NCI-H2196 treated with DMSO at 0.1 percent for 48 hours (cell line): ENCODE measurements around the gene TPM1.
"Not testable (repeated sequence)": the region's sequence is repeated elsewhere in the genome, so short reads cannot be mapped to it uniquely, and the experiment has no call there.

Experiments
- DNase-seq: peaks from one replicate; lab custom pipeline; 2025; ENCODE audit not compliant: unreplicated experiment; lab: John Stamatoyannopoulos, UW

TPM1 gene

GRCh38 chr15:63041974-63042876 is at the start of gene TPM1:
TSS of gene TPM1 (plus strand) at chr15:63042747. CDS start at chr15:63042830, 83 bp downstream.
- DNase-seq: no peak

- DNase-seq: no peak
Measured at GRCh38 chr15:62993066-62993465, 49.5 kb upstream of the TPM1 start.

DNA sequence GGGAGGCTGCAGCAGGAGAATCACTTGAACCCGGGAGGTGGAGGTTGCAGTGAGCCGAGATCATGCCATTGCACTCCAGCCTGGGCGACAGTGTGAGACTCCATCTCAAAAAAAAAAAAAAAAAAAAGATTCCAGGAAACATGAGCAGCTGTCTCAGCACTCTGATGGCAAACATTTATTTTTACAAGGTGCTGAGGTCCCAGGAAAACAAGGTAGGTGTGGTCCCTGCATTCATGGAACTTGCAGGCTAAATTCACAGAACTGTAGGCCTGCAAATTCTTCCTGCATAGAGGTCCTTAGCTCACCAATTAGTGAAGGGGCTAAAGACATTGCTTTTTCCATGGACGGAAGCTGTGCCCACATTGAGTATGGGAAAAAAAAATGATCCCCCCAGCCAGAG is 48.9 kb upstream of the TPM1 start:
- DNase-seq: not testable (repeated sequence)

GRCh38 chr15:62994439-62994838 is 48.1 kb upstream of the TPM1 start:
- no peak for DNase-seq

- no peak for DNase-seq
Measured at GRCh38 chr15:62994975-62995681, 47.4 kb upstream of the TPM1 start.

- no peak for DNase-seq
Measured at GRCh38 chr15:62997441-62997840, 45.1 kb upstream of the TPM1 start.

GRCh38 chr15:62998262-62998890 is 44.2 kb upstream of the TPM1 start:
- DNase-seq: no peak

DNA sequence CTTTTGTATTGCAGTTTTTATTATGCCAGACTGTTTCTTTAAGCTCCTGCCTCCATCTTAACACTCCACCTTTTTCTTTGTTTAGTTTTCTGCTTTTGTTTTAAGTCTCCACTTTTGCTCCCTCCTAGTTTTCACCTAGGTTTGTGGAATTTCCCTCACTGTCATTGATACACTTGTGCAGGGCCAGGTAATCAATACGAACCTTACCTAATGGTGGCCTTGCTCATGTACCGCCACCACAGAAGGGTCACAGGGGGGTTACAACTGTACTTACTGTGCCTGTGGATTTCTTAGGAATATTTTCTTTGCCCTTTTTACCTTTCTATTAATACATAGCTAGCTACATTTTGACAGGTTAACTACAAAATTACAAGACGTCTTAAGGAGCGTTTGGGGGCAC is 43.4 kb upstream of the TPM1 start:
- no peak for DNase-seq

- DNase-seq: no peak
Measured at GRCh38 chr15:62999923-63000561, 42.5 kb upstream of the TPM1 start.

DNA sequence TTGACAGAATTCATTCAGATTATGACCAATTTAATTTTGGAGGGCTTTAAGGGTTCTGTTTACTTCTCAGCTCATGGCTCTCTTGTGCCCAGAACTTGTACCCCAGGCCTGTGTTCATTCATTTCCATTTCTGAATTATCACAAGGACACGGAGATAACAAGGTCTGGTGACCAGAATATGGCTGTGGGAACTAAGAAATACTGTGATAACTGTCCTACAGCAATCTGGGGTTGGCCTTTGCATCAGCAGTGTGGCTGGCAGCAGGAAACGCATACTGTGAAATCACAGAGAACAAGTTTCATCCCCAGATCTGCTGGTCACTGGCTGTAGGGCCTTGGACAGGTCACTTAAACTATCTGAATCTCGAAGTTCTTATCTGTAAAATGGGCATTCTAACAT is 41.8 kb upstream of the TPM1 start:
- no peak for DNase-seq

DNA sequence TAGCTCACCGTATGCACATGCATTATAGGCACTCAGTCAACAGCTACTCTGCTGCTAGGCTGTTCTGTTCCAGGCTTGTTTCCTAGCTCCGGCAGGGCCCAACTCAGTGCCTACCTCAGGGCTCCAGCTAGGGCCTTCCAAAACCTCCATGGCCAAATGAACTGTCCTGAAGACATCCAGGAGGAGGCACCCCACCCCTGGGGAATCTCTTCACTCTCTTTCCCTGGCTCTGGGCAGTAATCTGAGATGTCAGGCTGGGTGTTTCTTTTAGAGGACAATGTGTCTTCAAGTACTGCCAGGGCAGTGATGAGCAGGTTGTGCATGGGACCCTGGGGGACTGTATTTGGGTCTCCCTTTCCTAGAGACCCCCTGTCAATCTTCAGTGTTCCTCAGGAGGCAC is 38.3 kb upstream of the TPM1 start:
- DNase-seq: no peak

DNA sequence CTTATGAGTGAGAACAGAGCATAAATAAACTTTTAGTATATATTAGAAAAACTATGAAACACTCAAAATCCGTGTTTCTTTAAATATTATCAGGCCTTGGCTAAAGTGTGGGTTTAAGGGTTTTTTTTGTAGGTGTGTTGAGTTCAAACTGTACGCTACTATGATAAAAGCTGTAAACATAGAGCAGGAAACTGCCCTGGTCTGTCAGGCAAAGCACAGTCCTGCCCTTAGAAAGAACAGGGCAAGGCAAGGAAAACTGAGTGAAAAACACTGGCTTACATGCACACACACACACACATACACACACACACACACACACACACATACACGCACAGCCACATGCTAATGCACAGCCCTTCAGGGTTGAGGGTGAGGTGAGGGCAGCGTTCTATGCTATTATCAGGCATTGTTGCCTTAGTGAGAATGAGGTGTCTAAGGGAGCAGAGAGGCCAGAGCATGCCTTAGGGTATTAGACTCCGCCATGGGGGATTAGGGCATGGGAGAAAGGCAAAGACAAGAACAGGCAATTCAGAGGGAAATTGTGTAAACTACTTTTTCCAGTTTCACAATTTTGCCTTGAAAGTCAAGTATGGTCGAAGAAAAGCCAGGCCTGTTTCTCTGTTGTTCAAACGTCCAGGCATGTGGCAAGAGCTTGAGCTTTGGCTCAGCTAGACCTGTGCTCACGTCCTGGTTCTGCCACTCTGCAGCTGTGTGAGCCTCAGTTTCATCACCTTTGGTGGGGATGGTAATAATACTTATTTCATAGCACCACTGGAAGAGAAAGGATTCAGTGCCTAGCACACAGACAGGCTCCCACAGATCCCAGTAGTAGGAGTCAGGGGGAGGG is 36.3 kb upstream of the TPM1 start:
- no peak for DNase-seq

GRCh38 chr15:63008333-63009049 is 34.1 kb upstream of the TPM1 start:
- DNase-seq: no peak

DNA sequence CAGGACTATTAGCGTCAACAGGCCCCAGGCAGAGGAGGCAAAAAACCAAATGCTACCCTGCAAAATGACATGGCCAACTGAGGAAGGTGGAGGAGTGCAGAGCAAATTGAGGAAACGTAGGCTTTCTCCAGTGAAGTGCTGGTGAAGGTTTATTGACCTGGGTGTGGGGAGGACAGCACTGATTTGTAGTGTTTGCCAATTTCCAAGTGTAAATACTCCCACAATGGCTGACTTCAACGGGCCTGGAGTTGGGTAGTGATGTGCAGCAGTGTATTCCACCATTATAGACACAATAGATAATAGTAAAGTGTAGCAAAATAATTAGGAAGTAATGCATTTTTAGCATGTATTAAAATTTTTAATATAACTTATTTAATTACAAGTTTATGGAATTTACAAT is 32.2 kb upstream of the TPM1 start:
- DNase-seq: no peak

- no peak for DNase-seq
Measured at GRCh38 chr15:63010920-63011693, 31.4 kb upstream of the TPM1 start.

DNA sequence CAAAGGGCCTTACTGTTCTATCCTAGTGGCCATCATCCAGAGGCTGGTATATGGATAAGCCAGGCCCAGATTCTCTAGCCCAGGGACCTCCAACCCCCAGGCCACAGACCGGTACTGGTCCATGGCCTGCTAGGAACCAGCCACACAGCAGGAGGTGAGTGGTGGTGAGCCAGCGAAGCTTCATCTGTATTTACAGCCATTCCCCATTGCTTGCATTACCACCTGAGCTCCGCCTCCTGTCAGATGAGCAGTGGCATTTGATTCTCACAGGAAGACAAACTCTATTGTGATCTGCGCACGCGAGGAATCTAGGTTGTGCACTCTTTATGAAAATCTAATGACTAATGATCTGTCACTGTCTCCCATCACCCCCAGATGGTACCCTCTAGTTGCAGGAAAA is 30.1 kb upstream of the TPM1 start:
- DNase-seq: no peak

DNA sequence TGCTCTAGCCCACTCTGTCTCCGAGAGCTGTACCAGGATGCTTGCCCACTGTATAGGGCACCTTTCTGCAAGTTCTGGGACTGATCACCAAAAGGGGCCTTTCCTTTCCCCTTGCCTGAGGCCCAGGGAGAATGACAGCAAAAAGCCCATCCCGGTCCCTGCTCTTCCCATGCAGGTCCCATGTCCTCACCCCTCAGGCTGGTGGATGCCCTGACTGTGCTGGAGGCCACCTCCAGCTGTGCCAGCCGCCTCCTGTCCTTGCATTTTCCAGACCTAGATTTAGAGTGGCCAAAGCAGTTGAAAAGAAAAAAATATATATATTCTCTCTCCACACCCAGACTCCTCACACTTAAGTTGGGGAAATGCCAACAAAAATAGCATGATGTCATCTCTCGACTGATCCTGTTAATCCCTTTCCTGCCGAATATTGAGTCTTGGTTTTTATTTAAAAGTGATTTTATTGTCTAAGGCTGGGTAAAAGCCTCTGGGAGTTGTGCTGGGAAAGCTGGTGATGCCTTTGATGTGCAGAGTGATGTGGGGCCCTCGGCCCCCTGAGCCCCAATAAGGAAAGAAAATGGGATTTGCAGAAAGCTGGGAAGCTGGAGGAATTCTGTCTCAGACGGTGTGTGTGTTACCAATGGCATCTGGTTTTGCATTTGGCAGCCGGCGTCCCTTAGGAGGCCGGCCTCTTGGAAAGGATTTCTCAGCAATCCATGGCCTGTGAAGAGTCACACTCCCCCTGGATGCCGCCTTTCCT is 29.3 kb upstream of the TPM1 start:
- no peak for DNase-seq

DNA sequence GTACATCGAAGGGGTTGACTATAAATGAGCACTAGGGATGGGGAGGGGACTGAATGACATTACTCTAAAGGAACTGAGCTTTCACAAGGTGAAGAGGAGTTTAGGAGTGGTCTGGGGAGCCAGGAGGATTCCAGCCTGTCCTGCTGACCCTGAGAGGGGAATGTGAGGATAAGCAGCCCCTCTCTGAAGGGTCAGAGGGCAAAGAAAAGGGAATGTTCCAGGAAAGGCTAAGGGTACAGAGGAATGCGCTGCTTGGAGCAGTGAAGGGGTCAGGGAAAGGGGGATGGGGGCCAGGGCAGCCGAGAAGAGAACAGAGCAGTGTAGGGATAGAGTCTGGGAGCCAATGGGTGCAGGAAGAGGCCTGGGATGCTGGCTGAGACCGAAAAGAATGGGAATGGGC is 28.0 kb upstream of the TPM1 start:
- DNase-seq: no peak
